Measurements from ENCODE around the gene TIMM17A.
"Not testable (repeated sequence)": the region's sequence is repeated elsewhere in the genome, so short reads cannot be mapped to it uniquely, and the experiment has no call there.

Gene TIMM17A

DNA sequence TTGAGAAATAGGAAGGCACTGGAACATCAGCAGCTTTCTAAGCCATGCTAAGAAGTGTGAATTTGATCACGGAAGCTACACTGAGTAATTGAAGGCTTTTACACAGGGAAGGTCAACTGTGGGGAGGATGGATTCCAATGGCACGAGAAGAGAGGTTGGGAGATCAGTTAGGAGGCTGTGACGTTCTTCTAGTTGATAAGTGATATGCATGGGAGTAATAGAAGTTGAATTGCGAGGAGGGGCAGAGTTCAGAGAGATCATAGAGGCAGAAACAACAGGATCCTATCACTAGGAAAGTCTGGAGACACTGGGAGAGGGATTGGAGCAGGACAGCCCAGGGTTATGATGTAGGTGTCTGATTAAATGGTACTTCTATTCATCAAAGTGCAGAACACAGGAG is 25.2 kb upstream of the TIMM17A start:
- H3K4me3 ChIP-seq (ENCODE audit: low read depth, low read length): no peak overlapping the region
- no peak for TF ChIP-seq CTCF (IDR thresholded peaks at IDR 0.05; ENCODE audit: low read depth, low read length)

DNA sequence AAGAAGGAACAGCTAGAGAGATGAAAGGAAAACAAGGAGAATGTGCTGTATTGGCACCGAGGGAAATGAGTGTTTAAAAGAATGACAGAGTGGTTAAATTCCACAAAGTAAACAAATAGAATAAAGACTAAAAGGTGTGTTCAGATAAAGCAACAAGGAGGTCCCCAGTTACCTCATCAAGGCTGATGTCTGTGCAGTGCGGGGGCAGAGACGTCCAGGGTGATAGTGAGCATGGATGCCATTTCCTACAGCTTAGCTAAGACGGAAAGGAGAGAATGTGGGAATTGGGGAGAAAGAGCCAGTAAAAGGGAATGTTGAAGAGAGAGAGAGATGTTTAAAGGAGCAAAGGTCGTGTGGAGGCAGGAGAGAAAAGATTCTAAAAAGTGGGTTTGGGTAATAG is 24.5 kb upstream of the TIMM17A start:
- TF ChIP-seq CTCF (IDR thresholded peaks at IDR 0.05; ENCODE audit: low read depth, low read length): no peak

GRCh38 chr1:201933840-201934430 is 21.4 kb upstream of the TIMM17A start:
- no peak for TF ChIP-seq CTCF (IDR thresholded peaks at IDR 0.05; ENCODE audit: low read depth, low read length)
- no peak overlapping the region for H3K4me3 ChIP-seq (ENCODE audit: low read depth, low read length)

More for the DNA sequence above, 24.5 kb upstream of the TIMM17A start:
- no peak overlapping the region for H3K4me3 ChIP-seq (ENCODE audit: low read depth, low read length)

DNA sequence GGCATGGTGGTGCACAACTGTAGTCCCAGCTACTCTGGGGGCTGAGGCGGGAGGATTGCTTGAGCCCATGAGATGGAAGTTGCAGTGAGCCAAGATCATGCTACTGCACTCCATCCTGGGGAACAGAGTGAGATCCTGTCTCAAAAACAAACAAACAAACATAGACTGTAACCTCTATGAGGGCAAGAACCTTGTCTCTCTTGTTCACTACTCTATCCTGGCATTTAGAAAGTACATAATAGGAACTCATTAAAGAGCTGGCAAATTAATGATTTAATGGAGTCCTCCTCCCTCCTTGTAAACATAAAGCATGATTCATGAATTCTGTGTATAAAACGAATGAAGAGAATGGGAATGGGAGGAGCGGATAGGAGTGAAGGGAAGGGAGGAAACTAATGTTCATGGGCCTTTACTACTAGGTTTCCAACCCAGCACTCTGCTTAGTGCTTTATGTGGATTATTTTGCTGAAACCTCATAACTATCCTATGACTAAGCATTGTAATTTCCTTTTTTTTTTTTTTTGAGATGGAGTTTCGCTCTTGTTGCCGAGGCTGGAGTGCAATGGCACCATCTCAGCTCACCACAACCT is 17.6 kb upstream of the TIMM17A start:
- H3K4me3 ChIP-seq (ENCODE audit: low read depth, low read length): no peak overlapping the region
- TF ChIP-seq CTCF (IDR thresholded peaks at IDR 0.05; ENCODE audit: low read depth, low read length): no peak

GRCh38 chr1:201938440-201939035 is 16.8 kb upstream of the TIMM17A start:
- H3K4me3 ChIP-seq (ENCODE audit: low read depth, low read length): no peak overlapping the region
- TF ChIP-seq CTCF (IDR thresholded peaks at IDR 0.05; ENCODE audit: low read depth, low read length): no peak

DNA sequence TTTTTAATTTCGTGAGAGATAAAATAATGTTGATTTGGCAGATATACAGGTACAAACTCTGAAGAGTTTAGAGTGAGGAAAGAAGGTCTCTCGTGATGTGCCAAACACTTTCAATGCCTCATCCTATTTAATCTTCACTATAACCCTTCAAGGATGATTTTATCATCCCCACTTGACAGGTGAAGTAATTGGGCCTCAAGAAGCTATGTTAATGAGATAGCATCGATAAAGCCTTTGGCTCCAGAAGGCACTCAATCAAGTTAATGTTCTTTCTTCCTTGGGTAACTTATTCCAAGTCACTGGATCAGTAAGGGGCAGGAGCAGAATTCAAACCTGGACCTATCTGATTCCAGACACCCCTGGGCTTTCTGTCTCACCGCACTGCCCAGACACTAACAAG is 16.2 kb upstream of the TIMM17A start:
- no peak overlapping the region for H3K4me3 ChIP-seq (ENCODE audit: low read depth, low read length)
- no peak for TF ChIP-seq CTCF (IDR thresholded peaks at IDR 0.05; ENCODE audit: low read depth, low read length)

- no peak for TF ChIP-seq CTCF (IDR thresholded peaks at IDR 0.05; ENCODE audit: low read depth, low read length)
- no peak overlapping the region for H3K4me3 ChIP-seq (ENCODE audit: low read depth, low read length)
These were observed 15.7 kb upstream of the TIMM17A start for GRCh38 chr1:201939574-201939973.

DNA sequence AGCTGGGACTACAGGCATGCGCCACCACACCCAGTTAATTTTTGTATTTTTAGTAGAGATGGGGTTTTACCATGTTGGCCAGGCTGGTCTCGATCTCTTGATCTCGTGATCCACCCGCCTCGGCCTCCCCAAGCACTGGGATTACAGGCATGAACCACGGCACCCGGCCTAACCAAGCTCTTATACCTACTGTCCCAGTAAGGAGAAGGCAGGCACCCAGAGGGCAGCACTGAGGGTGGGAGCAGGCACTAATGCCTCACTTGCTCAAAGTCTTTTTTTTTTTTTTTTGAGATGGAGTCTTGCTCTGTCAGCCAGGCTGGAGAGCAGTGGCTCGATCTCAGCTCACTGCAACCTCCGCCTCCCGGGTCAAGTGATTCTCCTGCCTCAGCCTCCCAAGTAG is 15.0 kb upstream of the TIMM17A start:
- H3K4me3 ChIP-seq (ENCODE audit: low read depth, low read length): not testable (repeated sequence)
